A549 (cell line): ENCODE data around the gene ZFHX3.

Source experiments
- CEBPB ChIP-seq, 2 experiments: fragments of >200 bp in 1 of 2; sonication (Bioruptor Twin) in 1 of 2; formaldehyde crosslinking in 1 of 2; IDR thresholded peaks; 2 replicates each; pipeline ENCODE4 v1.6.1; 2012 to 2016
- CTCF ChIP-seq: fragments of >200 bp; sonication (Bioruptor Twin); formaldehyde crosslinking; IDR thresholded peaks from 3 replicates; pipeline ENCODE4 v1.5.1; 2016
- EP300 ChIP-seq, 2 experiments: fragments of >200 bp; sonication (Bioruptor Twin); formaldehyde crosslinking; IDR thresholded peaks; 2 replicates in 1 of 2; 3 replicates in 1 of 2; pipeline ENCODE4 v1.6.1; 2016 to 2017
- HDAC2 ChIP-seq: fragments of 200-600 bp; sonication (generic); IDR thresholded peaks from 2 replicates; pipeline ENCODE4 v1.6.1; 2016
- MAZ ChIP-seq: fragments of 150-350 bp; IDR thresholded peaks from 2 replicates; pipeline ENCODE4 v1.6.1; 2014; ENCODE audit warnings: antibody characterized with exemption, low read depth, low read length, borderline replicate concordance
- NFE2L2 ChIP-seq: fragments of 150-350 bp; conservative IDR thresholded peaks from 2 replicates; pipeline ENCODE4 v1.6.1; 2014; ENCODE audit warnings: low read length
- PBX3 ChIP-seq: IDR thresholded peaks from 2 replicates; pipeline ENCODE4 v1.6.1; 2012
- POLR2A ChIP-seq: IDR thresholded peaks from 2 replicates; pipeline ENCODE4 v1.6.1; 2012; ENCODE audit warnings: mild to moderate bottlenecking, low read length
- REST ChIP-seq: fragments of 200-600 bp; sonication (generic); IDR thresholded peaks from 2 replicates; pipeline ENCODE4 v1.6.1; 2016; ENCODE audit warnings: antibody characterized with exemption, mild to moderate bottlenecking, moderate library complexity
- SREBF2 ChIP-seq: fragments of 450-650 bp; IDR thresholded peaks from 2 replicates; pipeline ENCODE4 v1.6.1; 2014; ENCODE audit warnings: mild to moderate bottlenecking, moderate library complexity
- USF2 ChIP-seq: fragments of 450-650 bp; IDR thresholded peaks from 2 replicates; pipeline ENCODE4 v1.6.1; 2014; ENCODE audit warnings: antibody characterized with exemption

- no peak for TF ChIP-seq CTCF
- no peak for TF ChIP-seq POLR2A
- TF ChIP-seq REST: no peak
- TF ChIP-seq MAZ: no peak
- no peak for TF ChIP-seq EP300 (IDR thresholded peaks at IDR 0.05)
- TF ChIP-seq USF2: no peak
- no peak for TF ChIP-seq SREBF2
- no peak for TF ChIP-seq PBX3
- no peak for TF ChIP-seq NFE2L2
- no peak for TF ChIP-seq CEBPB (IDR thresholded peaks at IDR 0.05)
- TF ChIP-seq HDAC2: no peak
Measured at GRCh38 chr16:72829846-72830775, 217.8 kb downstream of the ZFHX3 start.
